GM23248 (cell line): Measurements from ENCODE around the gene PSG7. TPM values are rescaled to one million over a fixed set of nuclear protein-coding genes. Genes with fewer than 3 reads are reported as not detected.
A peak's percentile ranks its signal among the peaks of the same experiment; 100 is the strongest.
"Not testable (repeated sequence)": the region's sequence is repeated elsewhere in the genome, so short reads cannot be mapped to it uniquely, and the experiment has no call there.

Experiments used
- DNase-seq: peaks from one replicate; pipeline ENCODE4 v3.0.0-alpha.2; 2015
- H2AFZ ChIP-seq: fragments of 200-600 bp; sonication (generic); 2 replicates; pipeline ENCODE4 v1.6.1; 2016; ENCODE audit warnings: antibody characterized with exemption
- H3F3A ChIP-seq: fragments of 200-600 bp; sonication (generic); 2 replicates; pipeline ENCODE4 v1.6.1; 2016; ENCODE audit warnings: mild to moderate bottlenecking, antibody characterized with exemption, mixed run types; ENCODE audit not compliant: insufficient read depth
- H3K27ac ChIP-seq: fragments of 200-600 bp; sonication (generic); 2 replicates; pipeline ENCODE4 v1.5.1; 2016; ENCODE audit warnings: mild to moderate bottlenecking
- H3K27me3 ChIP-seq: fragments of 200-600 bp; sonication (generic); replicated peaks from 2 replicates; pipeline ENCODE4 v1.6.1; 2016; ENCODE audit warnings: mild to moderate bottlenecking; ENCODE audit not compliant: insufficient read depth
- H3K36me3 ChIP-seq: fragments of 200-600 bp; sonication (generic); 2 replicates; pipeline ENCODE4 v1.6.1; 2016; ENCODE audit warnings: low read depth, mild to moderate bottlenecking
- H3K4me1 ChIP-seq: fragments of 200-600 bp; sonication (generic); 2 replicates; pipeline ENCODE4 v1.6.1; 2016; ENCODE audit warnings: mild to moderate bottlenecking; ENCODE audit not compliant: insufficient read depth
- H3K4me2 ChIP-seq: fragments of 200-600 bp; sonication (generic); one replicate; pipeline ENCODE4 v1.6.1; 2016; ENCODE audit warnings: mild to moderate bottlenecking; ENCODE audit not compliant: unreplicated experiment
- H3K4me3 ChIP-seq: fragments of 200-600 bp; sonication (generic); 2 replicates; pipeline ENCODE4 v1.5.1; 2016; ENCODE audit warnings: mild to moderate bottlenecking
- H3K79me2 ChIP-seq: fragments of 200-600 bp; sonication (generic); 2 replicates; pipeline ENCODE4 v1.6.1; 2016; ENCODE audit warnings: mild to moderate bottlenecking; ENCODE audit not compliant: insufficient read depth
- H3K9ac ChIP-seq: fragments of 200-600 bp; sonication (generic); 2 replicates; pipeline ENCODE4 v1.6.1; 2016; ENCODE audit warnings: mild to moderate bottlenecking
- H3K9me2 ChIP-seq: fragments of 200-600 bp; sonication (generic); 2 replicates; pipeline ENCODE4 v1.6.1; 2016; ENCODE audit warnings: mixed run types, mild to moderate bottlenecking, moderate library complexity; ENCODE audit not compliant: insufficient read depth
- H3K9me3 ChIP-seq: fragments of 200-600 bp; sonication (generic); one replicate; pipeline ENCODE4 v1.6.1; 2017; ENCODE audit warnings: low read depth
- H4K20me1 ChIP-seq: fragments of 200-600 bp; sonication (generic); 2 replicates; pipeline ENCODE4 v1.6.0; 2016; ENCODE audit not compliant: insufficient read depth
- WGBS, 2 experiments: methylation state at CpG; one replicate each; pipeline ENCODE4 v1.1.6; 2015 to 2017; ENCODE audit warnings: low lambda C conversion rate in 2 of 2, low coverage in 1 of 2; ENCODE audit errors: missing lambda C conversion rate in 2 of 2; 5-methylcytosine and 5-hydroxymethylcytosine counted together
- in situ Hi-C: fragments of 300-500 bp; cut with MboI; formaldehyde crosslinking; loops from 2 replicates; pipeline ENCODE4 v1.15.0; 2020
- polyA plus RNA-seq: library from polyadenylated mRNA; unstranded; fragments of >200 nt; fragmentation: Nextera tagmentation; extraction: Ambion mirVana; gene quantifications from 2 replicates; pipeline ENCODE4 v1.2.1, GENCODE V29; 2016
- total RNA-seq: library from RNA; depleted of rRNA; stranded (reverse); fragments of >200 nt; shearing (Covaris generic); gene quantifications from 2 replicates; pipeline ENCODE4 v1.2.3, GENCODE V29; 2014

Gene PSG7
- total and polyA plus RNA-seq, 2 experiments from 2014 or later: 0.19 TPM; not detected in 1

- H3K4me3 ChIP-seq, H3K9me2 ChIP-seq, H2AFZ ChIP-seq, H3K4me2 ChIP-seq, H3F3A ChIP-seq, H3K4me1 ChIP-seq, H3K36me3 ChIP-seq, H4K20me1 ChIP-seq, H3K9me3 ChIP-seq, H3K27me3 ChIP-seq, H3K27ac ChIP-seq, in situ Hi-C loops, DNase-seq, H3K79me2 ChIP-seq, H3K9ac ChIP-seq: not testable (repeated sequence)
- 80 to 83% methylated on average over 5 of the region's 5 CpGs for WGBS, 2 experiments
Observed at GRCh38 chr19:42911731-42912130, 25.3 kb downstream of the PSG7 start.

- in situ Hi-C loops, H3K4me3 ChIP-seq: not testable (repeated sequence)
Observed at GRCh38 chr19:42906162-42906561, 30.8 kb downstream of the PSG7 start.

GRCh38 chr19:42900561-42900960 lies 36.4 kb downstream of the PSG7 start:
- in situ Hi-C loops, H4K20me1 ChIP-seq, H3K9ac ChIP-seq, H2AFZ ChIP-seq, H3K4me3 ChIP-seq, DNase-seq, H3K36me3 ChIP-seq, H3K27me3 ChIP-seq, H3K79me2 ChIP-seq, H3K9me3 ChIP-seq, H3K9me2 ChIP-seq: not testable (repeated sequence)
- Histone ChIP-seq H3K4me1 (peaks cover 32% of the 10 kb centered on the region), H3K27ac (peak overlapping the region; percentile 80), H3K4me2 (peak overlapping the region; percentile 28), H3F3A (peaks cover 29% of the 10 kb centered on the region)
- 75 to 80% methylated on average over 4 of the region's 4 CpGs for WGBS, 2 experiments

More at GRCh38 chr19:42906162-42906561, 30.8 kb downstream of the PSG7 start:
- DNase-seq, H3K9me3 ChIP-seq, H4K20me1 ChIP-seq, H3F3A ChIP-seq, H3K27ac ChIP-seq, H3K9ac ChIP-seq, H2AFZ ChIP-seq, H3K4me2 ChIP-seq, H3K9me2 ChIP-seq, H3K4me1 ChIP-seq, H3K27me3 ChIP-seq, H3K79me2 ChIP-seq, H3K36me3 ChIP-seq: not testable (repeated sequence)
- 86 to 89% methylated on average over 5 of the region's 5 CpGs for WGBS, 2 experiments

GRCh38 chr19:42899674-42900073 lies 37.3 kb downstream of the PSG7 start:
- DNase-seq, in situ Hi-C loops, H4K20me1 ChIP-seq, H3K9me3 ChIP-seq, H2AFZ ChIP-seq, H3K27me3 ChIP-seq, H3K79me2 ChIP-seq, H3K9me2 ChIP-seq, H3K36me3 ChIP-seq, H3K4me3 ChIP-seq: not testable (repeated sequence)
- Histone ChIP-seq H3K9ac (peak overlapping the region; percentile 35; the same call in 1 of the 2 replicates), H3K4me1 (peaks cover 32% of the 10 kb centered on the region), H3F3A (peaks cover 29% of the 10 kb centered on the region), H3K27ac (peak overlapping the region; percentile 80), H3K4me2 (peak overlapping the region; percentile 28)
- 64 to 69% methylated on average over 12 of the region's 12 CpGs for whole genome bisulfite sequencing, 2 experiments

GRCh38 chr19:42899110-42899509 lies 37.9 kb downstream of the PSG7 start:
- H4K20me1 ChIP-seq, in situ Hi-C loops, H2AFZ ChIP-seq, H3K4me3 ChIP-seq, H3K9me2 ChIP-seq, H3K9me3 ChIP-seq, H3K36me3 ChIP-seq, H3K79me2 ChIP-seq, H3K27me3 ChIP-seq: not testable (repeated sequence)
- H3F3A ChIP-seq: peaks cover 29% of the 10 kb centered on the region
- H3K4me1 ChIP-seq: peaks cover 32% of the 10 kb centered on the region
- H3K9ac ChIP-seq: peak overlapping the region; percentile 15; the same call in 1 of the 2 replicates
- WGBS, 2 experiments: 65 to 73% methylated on average over 1 of the region's 1 CpG
- peak; percentile 32 for DNase-seq
- peak overlapping the region; percentile 80 for H3K27ac ChIP-seq
- peak overlapping the region; percentile 14 for H3K4me2 ChIP-seq

- H3K9me2 ChIP-seq, H3K4me3 ChIP-seq, H3K9me3 ChIP-seq, H2AFZ ChIP-seq, H4K20me1 ChIP-seq, H3K27me3 ChIP-seq, H3K36me3 ChIP-seq, in situ Hi-C loops, H3K79me2 ChIP-seq: not testable (repeated sequence)
- Histone ChIP-seq H3K4me1 (peaks cover 32% of the 10 kb centered on the region), H3K9ac (peak overlapping the region; percentile 15; the same call in 1 of the 2 replicates), H3F3A (peaks cover 29% of the 10 kb centered on the region), H3K4me2 (peak overlapping the region; percentile 14), H3K27ac (peak overlapping the region; percentile 80)
- WGBS, 2 experiments: 5 to 9% methylated on average over 1 of the region's 1 CpG
- peak; percentile 30 for DNase-seq
Observed at GRCh38 chr19:42898656-42899055, 38.4 kb downstream of the PSG7 start.

GRCh38 chr19:42897729-42898128 lies 39.3 kb downstream of the PSG7 start:
- H3K9ac ChIP-seq, in situ Hi-C loops, H3K27me3 ChIP-seq, H2AFZ ChIP-seq, H3K9me2 ChIP-seq, H3K79me2 ChIP-seq, H3K4me3 ChIP-seq, H3K36me3 ChIP-seq, H3K9me3 ChIP-seq, H4K20me1 ChIP-seq: not testable (repeated sequence)
- peak; percentile 43 for DNase-seq
- Histone ChIP-seq H3F3A (peaks cover 29% of the 10 kb centered on the region), H3K4me1 (peaks cover 32% of the 10 kb centered on the region), H3K4me2 (peak overlapping the region; percentile 39), H3K27ac (peak overlapping the region; percentile 80)
- WGBS, 2 experiments: 4 to 6% methylated on average over 1 of the region's 1 CpG

- H3K4me3 ChIP-seq, DNase-seq, H3K9ac ChIP-seq, H3K79me2 ChIP-seq, H3K4me2 ChIP-seq, H3K36me3 ChIP-seq, H3K9me3 ChIP-seq, H2AFZ ChIP-seq, H3K9me2 ChIP-seq, H3K27me3 ChIP-seq, in situ Hi-C loops, H3K27ac ChIP-seq, H4K20me1 ChIP-seq: not testable (repeated sequence)
- peaks cover 36% of the 10 kb centered on the region for H3F3A ChIP-seq
- peaks cover 14% of the 10 kb centered on the region for H3K4me1 ChIP-seq
- 95 to 96% methylated on average over 7 of the region's 7 CpGs for WGBS, 2 experiments
Observed at GRCh38 chr19:42890446-42890845, 46.6 kb downstream of the PSG7 start.
